Bronchial epithelial cell (primary cell): ENCODE measurements around the gene KLF7. TPM values are rescaled to one million over a fixed set of nuclear protein-coding genes. Genes with fewer than 3 reads are reported as not detected.
"Not testable (repeated sequence)": the region's sequence is repeated elsewhere in the genome, so short reads cannot be mapped to it uniquely, and the experiment has no call there.

ENCODE experiments used
- DNase-seq: peaks from one replicate; pipeline ENCODE4 v3.0.0-alpha.2; 2010; ENCODE audit warnings: low read depth
- FAIRE-seq: peaks from 2 replicates; lab custom pipeline; 2011; peaks lifted over from hg19 to GRCh38; lab: Jason Lieb, UNC
- H3K27me3 ChIP-seq: 2 replicates; pipeline ENCODE4 v1.5.1; 2011; ENCODE audit warnings: low read length; ENCODE audit not compliant: control insufficient read depth, insufficient read depth
- H3K36me3 ChIP-seq: 2 replicates; pipeline ENCODE4 v1.5.1; 2011; ENCODE audit warnings: low read length; ENCODE audit not compliant: control insufficient read depth, insufficient read depth
- H3K4me3 ChIP-seq: 2 replicates; pipeline ENCODE4 v1.5.1; 2011; ENCODE audit warnings: mild to moderate bottlenecking, low read depth, low read length, control low read depth
- total RNA-seq: library from RNA; depleted of rRNA; stranded (reverse); fragments of >200 nt; gene quantifications from 2 replicates; pipeline ENCODE4 v1.2.1, GENCODE V29; 2014
- TF ChIP-seq, protein P1 (sequence below): IDR thresholded peaks from 2 replicates; pipeline ENCODE4 v1.5.1; 2011; ENCODE audit warnings: mild to moderate bottlenecking, moderate library complexity, low read length, control low read depth, inconsistent platforms; ENCODE audit not compliant: insufficient read depth, severe bottlenecking

KLF7 gene
- total RNA-seq, 1 donor from 2014 or later = 40.5 TPM

DNA sequence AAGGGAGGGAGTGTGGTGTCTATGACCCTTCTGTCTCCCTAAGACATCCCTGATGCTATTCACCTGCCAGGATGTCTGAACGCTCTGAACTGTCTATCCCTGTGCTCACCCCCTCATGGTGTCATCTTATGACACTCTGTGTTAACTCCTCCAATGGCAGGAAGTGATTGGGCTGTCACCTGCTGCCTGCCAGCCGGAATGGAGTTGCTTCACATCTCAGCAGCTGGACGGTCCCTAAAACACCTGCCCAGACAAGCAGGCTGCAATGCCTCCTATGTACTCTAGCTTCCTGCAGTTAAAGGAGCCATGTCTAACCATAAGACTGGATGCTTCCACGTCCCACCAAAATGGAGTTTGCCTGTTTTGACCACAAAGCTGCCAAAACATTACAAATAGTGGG, 126.5 kb downstream of the KLF7 start:
- no peak overlapping the region for H3K4me3 ChIP-seq
- no peaks in the 10 kb centered on the region for H3K36me3 ChIP-seq
- FAIRE-seq (no peak), DNase-seq (peak; percentile 54)
- no peaks in the 10 kb centered on the region for H3K27me3 ChIP-seq
- TF ChIP-seq, protein P1, sequence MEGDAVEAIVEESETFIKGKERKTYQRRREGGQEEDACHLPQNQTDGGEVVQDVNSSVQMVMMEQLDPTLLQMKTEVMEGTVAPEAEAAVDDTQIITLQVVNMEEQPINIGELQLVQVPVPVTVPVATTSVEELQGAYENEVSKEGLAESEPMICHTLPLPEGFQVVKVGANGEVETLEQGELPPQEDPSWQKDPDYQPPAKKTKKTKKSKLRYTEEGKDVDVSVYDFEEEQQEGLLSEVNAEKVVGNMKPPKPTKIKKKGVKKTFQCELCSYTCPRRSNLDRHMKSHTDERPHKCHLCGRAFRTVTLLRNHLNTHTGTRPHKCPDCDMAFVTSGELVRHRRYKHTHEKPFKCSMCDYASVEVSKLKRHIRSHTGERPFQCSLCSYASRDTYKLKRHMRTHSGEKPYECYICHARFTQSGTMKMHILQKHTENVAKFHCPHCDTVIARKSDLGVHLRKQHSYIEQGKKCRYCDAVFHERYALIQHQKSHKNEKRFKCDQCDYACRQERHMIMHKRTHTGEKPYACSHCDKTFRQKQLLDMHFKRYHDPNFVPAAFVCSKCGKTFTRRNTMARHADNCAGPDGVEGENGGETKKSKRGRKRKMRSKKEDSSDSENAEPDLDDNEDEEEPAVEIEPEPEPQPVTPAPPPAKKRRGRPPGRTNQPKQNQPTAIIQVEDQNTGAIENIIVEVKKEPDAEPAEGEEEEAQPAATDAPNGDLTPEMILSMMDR = no peak

DNA sequence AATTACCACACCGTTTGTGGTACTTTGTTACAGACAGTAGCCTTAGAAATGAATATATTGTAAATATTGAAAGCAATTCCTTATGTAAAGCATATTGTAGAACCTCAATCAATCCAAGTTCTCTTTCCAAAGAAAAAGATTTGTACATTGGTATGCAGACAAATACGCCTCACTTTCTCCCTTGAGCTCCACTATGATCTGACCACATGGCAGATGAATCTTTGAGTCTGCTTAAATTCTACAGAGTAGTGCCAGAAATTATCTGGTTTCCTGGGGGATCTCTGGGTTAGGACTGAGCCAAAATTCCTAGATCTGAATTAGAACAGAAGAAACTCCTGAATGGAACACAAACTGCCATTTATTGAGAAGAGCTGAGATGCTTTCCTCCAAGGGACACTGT, 127.4 kb downstream of the KLF7 start:
- DNase-seq (no peak), FAIRE-seq (no peak)
- Histone ChIP-seq H3K4me3 (no peak overlapping the region), H3K27me3 (no peaks in the 10 kb centered on the region), H3K36me3 (no peaks in the 10 kb centered on the region)
- TF ChIP-seq, protein P1 = no peak

DNA sequence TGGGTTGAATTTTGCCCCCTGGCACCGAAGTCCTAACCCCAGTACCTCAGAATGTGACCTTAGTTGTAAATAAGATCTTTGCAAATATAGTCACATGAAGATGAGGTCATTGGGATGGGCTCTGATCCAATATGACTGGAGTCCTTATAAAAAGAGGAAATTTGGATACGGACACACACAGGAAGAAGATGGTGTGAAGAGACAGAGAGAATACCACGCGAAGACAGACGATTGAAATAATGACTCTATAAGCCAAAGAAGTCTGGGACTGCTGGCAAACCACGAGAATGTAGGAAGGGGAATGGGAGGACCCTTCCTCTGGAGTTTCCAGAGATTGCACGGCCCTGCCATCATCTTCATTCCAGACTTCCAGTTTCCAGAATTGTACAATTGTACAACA, 127.9 kb downstream of the KLF7 start:
- Histone ChIP-seq H3K36me3 (no peaks in the 10 kb centered on the region), H3K4me3 (no peak overlapping the region), H3K27me3 (no peaks in the 10 kb centered on the region)
- DNase-seq (no peak), FAIRE-seq (no peak)
- TF ChIP-seq, protein P1 = no peak

GRCh38 chr2:207037023-207037422, 128.7 kb downstream of the KLF7 start:
- DNase-seq, H3K27me3 ChIP-seq, FAIRE-seq, H3K36me3 ChIP-seq, H3K4me3 ChIP-seq: not testable (repeated sequence)

DNA sequence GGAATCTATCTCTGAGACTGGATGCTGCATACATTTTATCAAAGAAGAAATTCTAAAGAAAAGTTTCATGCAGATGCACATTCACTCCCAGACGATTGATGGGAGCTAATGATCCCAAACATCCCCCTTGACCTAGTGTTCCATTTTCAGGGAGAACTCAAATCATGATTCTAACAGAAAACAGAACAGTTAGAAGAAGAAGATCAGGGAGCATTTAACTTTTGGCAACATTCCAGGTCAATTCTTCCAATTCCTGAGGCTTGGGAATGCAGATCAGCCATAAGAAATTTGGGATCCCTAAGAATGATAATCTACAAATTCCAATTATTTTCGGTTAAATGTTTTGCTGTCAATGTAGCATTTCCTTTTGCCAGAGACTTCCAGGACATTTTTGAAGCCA, 129.9 kb downstream of the KLF7 start:
- TF ChIP-seq, protein P1 = no peak
- Histone ChIP-seq H3K27me3 (no peaks in the 10 kb centered on the region), H3K36me3 (no peaks in the 10 kb centered on the region), H3K4me3 (no peak overlapping the region)
- DNase-seq = no peak
- no peak for FAIRE-seq

- no peak overlapping the region for H3K4me3 ChIP-seq
- no peaks in the 10 kb centered on the region for H3K36me3 ChIP-seq
- TF ChIP-seq, protein P1 = no peak
- DNase-seq = peak; percentile 71
- H3K27me3 ChIP-seq = no peaks in the 10 kb centered on the region
- FAIRE-seq = no peak
Measured at GRCh38 chr2:207032490-207032889, 133.3 kb downstream of the KLF7 start.

Other genes with a start within 250 kb of the KLF7 start
- 0.13 TPM in 1 of 2 replicates, not detected in the other for gene CPO, start 226.4 kb downstream of the KLF7 start, total RNA-seq